ENCODE data around the gene JDP2. TPM values are rescaled to one million over a fixed set of nuclear protein-coding genes. Genes with fewer than 3 reads are reported as not detected.
"Not testable (repeated sequence)": the region's sequence is repeated elsewhere in the genome, so short reads cannot be mapped to it uniquely, and the experiment has no call there.

JDP2 gene, protein sequence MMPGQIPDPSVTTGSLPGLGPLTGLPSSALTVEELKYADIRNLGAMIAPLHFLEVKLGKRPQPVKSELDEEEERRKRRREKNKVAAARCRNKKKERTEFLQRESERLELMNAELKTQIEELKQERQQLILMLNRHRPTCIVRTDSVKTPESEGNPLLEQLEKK
- 19.3 TPM for total RNA-seq

- peak; percentile 82 for DNase-seq
Measured at GRCh38 chr14:75427482-75428229, at the start of gene JDP2. TSS of gene JDP2 (plus strand) at chr14:75428022. CDS start at chr14:75437921, 9,899 bp downstream.

DNA sequence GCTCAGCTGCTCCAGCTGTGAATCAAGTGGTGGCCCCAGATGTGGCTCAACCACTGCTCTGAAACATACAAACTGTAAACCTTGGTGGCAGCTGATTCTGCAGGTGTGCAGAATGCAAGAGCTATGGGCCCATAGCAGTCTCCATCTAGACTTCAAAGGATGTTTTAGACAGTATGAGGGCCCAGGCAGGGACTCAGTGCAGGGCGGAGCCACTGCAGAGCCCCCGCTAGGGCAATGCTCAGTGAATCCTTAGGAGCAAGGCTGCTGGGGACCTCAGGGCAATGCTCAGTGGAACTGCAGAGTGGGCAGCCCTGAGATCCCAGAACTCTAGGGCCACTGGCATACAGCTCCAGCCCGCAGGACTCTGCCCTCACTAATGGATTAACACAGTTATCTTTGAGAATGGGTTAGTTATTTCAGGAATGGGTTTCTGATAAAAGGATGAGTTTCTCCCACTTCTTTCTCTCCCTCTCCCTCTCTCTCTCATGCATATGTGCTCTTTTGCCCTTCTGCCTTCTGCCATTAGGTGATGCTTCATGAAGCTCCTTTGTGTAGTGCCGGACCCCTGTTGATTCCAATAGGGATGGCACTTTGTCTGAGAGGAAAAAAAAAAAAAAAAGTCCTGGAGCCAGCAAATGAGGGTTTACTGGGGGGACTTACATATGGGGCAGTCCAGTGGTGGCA lies 48.4 kb upstream of the JDP2 start:
- no peak for DNase-seq

GRCh38 chr14:75379930-75380270 lies 47.9 kb upstream of the JDP2 start:
- DNase-seq, result no peak

- no peak for DNase-seq
Measured at GRCh38 chr14:75380656-75381055, 47.2 kb upstream of the JDP2 start.

DNA sequence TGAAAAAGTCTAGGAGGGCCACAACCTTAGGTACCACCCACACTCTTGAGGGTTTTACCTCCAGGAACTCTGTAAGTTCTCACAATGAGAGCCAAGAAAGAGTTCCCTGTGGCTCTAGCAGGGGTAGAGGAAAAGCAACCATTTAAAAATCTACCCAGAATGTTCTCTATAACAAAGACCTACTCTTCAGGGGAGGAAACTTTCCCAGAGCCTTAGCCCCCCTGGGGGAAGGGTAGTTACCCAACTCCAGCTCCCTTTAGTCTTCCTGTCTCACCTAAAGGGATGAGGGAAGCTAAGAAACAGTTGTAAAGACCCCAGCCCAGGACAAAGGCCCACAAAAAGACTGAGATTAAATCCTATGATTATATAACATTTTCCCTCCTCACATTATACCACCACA lies 46.2 kb upstream of the JDP2 start:
- no peak for DNase-seq

DNA sequence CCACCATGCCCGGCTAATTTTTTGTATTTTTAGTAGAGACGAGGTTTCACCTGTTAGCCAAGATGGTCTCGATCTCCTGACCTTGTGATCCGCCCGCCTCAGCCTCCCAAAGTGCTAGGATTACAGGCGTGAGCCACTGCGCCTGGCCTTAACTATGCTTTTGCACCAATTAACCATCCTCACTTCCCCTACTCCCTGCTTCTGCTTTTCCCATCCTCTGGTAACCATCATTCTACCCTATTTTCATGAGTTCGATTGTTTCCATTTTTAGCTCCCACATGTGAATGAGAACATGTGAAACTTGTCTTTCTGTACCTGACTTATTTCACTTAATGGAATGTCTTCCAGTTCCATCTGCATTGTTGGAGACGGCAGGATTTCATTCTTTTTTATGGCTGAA lies 44.6 kb upstream of the JDP2 start:
- not testable (repeated sequence) for DNase-seq

DNA sequence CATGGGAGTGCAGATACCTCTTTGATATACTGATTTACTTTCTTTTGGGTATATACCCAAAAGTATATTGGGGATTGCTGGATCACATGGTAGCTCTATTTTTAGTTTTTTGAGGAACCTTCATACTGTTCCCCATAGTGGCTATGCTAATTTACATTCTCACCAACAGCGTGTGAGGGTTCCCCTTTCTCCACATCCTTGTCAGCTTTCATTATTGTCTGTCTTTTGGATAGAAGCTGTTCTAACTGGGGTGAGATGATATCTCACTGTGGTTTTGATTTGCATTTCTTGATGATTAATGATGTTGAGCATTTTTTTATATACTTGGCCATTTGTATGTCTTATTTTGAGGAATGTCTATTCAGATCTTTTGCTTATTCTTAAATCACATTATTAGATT lies 44.1 kb upstream of the JDP2 start:
- DNase-seq, result no peak

- DNase-seq, result no peak
Measured at GRCh38 chr14:75389679-75390078, 38.1 kb upstream of the JDP2 start.

DNA sequence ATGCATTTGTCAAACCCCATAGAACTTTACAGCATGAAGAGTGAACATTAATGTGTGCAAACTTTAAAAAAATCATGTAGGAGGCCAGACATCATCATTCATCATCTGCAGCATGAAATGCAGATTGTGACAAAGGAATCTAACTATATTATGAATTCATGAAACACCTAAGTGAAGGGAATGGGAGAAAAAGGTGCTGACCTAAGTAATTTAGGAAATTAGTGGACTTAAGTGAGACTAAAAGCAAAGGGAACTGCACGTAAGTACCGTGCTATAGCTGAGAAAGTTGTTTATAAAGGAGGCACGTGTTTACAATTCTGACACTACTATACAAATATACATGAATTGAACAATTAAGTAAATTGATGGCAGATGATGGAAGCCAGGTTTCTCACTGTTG lies 37.6 kb upstream of the JDP2 start:
- no peak for DNase-seq

GRCh38 chr14:75391953-75392352 lies 35.9 kb upstream of the JDP2 start:
- DNase-seq, result no peak

- DNase-seq, result no peak
Measured at GRCh38 chr14:75392686-75393641, 34.9 kb upstream of the JDP2 start.

GRCh38 chr14:75393794-75394193 lies 34.0 kb upstream of the JDP2 start:
- no peak for DNase-seq

GRCh38 chr14:75395862-75396261 lies 32.0 kb upstream of the JDP2 start:
- DNase-seq, result no peak

GRCh38 chr14:75399321-75399720 lies 28.5 kb upstream of the JDP2 start:
- DNase-seq, result no peak

DNA sequence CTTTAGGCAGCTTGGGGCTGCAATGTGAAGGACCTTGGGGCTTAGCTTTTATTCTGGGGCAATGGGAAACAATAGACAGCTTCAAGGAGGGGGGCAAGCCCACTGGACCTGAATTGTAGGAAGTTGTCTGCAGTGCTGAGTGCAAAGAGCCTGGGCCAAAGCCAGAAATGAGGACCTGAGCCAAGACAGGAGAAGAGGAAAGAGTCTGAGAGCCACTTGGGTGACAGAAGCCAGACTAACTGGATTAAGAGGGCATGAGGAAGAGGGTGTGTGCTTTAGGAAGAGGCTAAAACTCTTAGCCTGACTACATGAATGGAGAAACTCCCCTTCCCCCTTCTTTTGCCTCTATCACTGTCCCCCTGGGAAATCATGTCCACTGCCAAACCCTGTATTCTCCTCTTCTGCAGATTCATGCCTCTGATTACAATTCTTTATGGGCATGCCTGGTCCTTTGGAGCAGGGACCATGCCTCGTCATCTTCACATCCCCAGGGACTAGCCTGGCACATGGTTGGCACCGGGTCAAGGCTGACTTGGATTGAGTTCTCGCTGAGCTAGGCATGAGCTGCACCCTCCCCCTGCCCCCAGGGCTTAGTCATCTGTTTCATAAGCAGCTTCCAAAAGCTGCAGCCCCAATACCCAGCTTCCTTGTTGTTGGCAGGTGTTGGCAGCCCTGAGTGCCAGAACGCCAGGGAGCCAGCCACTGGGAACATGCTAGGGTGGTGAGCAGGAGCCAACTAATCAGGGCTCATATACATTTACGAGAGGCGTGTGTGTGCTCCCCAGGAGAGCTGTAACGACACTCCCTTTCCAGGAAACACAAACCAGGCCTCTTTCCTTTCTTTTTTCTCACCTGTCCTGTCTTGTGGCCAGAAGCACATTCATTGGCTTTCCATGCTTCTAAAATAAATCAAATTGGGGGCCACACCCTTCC lies 27.7 kb upstream of the JDP2 start:
- DNase-seq, result peak; percentile 11

- peak; percentile 65 for DNase-seq
Measured at GRCh38 chr14:75401361-75401760, 26.5 kb upstream of the JDP2 start.

DNA sequence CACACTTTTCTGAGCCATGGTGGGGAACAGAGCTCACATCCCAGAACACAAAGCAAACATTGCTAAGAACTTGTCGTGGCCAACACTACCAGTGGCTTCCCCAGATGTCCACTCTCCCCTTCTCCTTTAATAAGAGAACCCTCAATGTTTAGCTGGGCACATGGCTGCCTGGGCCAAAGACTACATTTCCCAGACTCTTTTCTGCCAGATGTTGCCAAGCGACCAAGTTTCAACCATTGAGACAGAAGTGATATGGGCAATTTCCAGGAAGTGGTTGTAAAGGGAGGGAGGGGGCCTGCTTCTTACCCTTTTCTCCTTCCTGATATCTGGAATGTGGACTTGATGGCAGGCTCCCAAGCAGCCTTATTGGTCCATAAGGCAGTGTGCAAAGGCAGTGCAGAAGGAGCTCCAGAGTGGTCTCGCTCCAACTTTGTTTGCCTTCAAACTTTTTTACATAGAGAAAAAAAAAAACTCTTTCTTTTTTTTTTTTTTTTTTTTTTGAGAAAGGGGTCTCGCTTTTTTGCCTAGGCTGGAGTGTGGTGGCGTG lies 24.9 kb upstream of the JDP2 start:
- DNase-seq, result no peak

- DNase-seq, result no peak
Measured at GRCh38 chr14:75404847-75405246, 23.0 kb upstream of the JDP2 start.

- DNase-seq, result no peak
Measured at GRCh38 chr14:75406102-75406501, 21.7 kb upstream of the JDP2 start.

- no peak for DNase-seq
Measured at GRCh38 chr14:75406856-75407255, 21.0 kb upstream of the JDP2 start.

Data from skin of body (tissue), 2 donors.